Mesenchymal stem cell (in vitro differentiated cells and primary cell): ENCODE data around the gene MOB2.
A peak's percentile ranks its signal among the peaks of the same experiment; 100 is the strongest.

Experiments used
- DNase-seq: peaks from one replicate; pipeline ENCODE4 v3.0.0-alpha.2; 2013
- H2AFZ ChIP-seq: one replicate; pipeline ENCODE4 v1.6.1; 2013; ENCODE audit warnings: low read depth, mild to moderate bottlenecking, control low read depth, inconsistent platforms, low read length, moderate library complexity
- H2AK5ac ChIP-seq: 2 replicates; pipeline ENCODE4 v1.6.1; 2013; ENCODE audit warnings: low read length, moderate library complexity, mild to moderate bottlenecking, inconsistent platforms; ENCODE audit not compliant: severe bottlenecking
- H2BK120ac ChIP-seq: one replicate; pipeline ENCODE4 v1.6.1; 2013; ENCODE audit warnings: low read depth, mild to moderate bottlenecking, inconsistent platforms, low read length, moderate library complexity
- H2BK12ac ChIP-seq, 2 experiments: one replicate each; pipeline ENCODE4 v1.6.1; 2013; ENCODE audit warnings: inconsistent platforms in 2 of 2, low read length in 2 of 2, mild to moderate bottlenecking in 2 of 2, moderate library complexity in 2 of 2, control low read depth in 1 of 2
- H2BK15ac ChIP-seq: one replicate; pipeline ENCODE4 v1.6.1; 2013; ENCODE audit warnings: mild to moderate bottlenecking, low read depth, inconsistent platforms; ENCODE audit not compliant: poor library complexity, severe bottlenecking
- H2BK5ac ChIP-seq: 2 replicates; pipeline ENCODE4 v1.6.1; 2013; ENCODE audit warnings: low read depth, mild to moderate bottlenecking, low read length, control low read depth, inconsistent platforms; ENCODE audit not compliant: poor library complexity, severe bottlenecking
- H3K14ac ChIP-seq, 2 experiments: one replicate each; pipeline ENCODE4 v1.6.1; 2013; ENCODE audit warnings: inconsistent platforms in 2 of 2, low read length in 2 of 2, control low read depth in 1 of 2, mild to moderate bottlenecking in 1 of 2, moderate library complexity in 1 of 2
- H3K18ac ChIP-seq, 2 experiments: one replicate each; pipeline ENCODE4 v1.6.1; 2013; ENCODE audit warnings: inconsistent platforms in 2 of 2, low read length in 2 of 2, control low read depth in 1 of 2, low read depth in 1 of 2, mild to moderate bottlenecking in 1 of 2
- H3K23ac ChIP-seq, 2 experiments: one replicate each; pipeline ENCODE4 v1.6.1; 2013; ENCODE audit warnings: inconsistent platforms in 2 of 2, low read length in 2 of 2, mild to moderate bottlenecking in 2 of 2, moderate library complexity in 2 of 2, control low read depth in 1 of 2
- H3K27ac ChIP-seq: 2 replicates; pipeline ENCODE4 v1.5.1; 2013; ENCODE audit warnings: mild to moderate bottlenecking, moderate library complexity, low read length, control low read depth, inconsistent platforms; ENCODE audit not compliant: poor library complexity, severe bottlenecking
- H3K27me3 ChIP-seq, 2 experiments: 2 replicates each; pipeline versions ENCODE4 v1.6.1 to v1.7.0; 2013; ENCODE audit warnings: low read length in 2 of 2, mild to moderate bottlenecking in 2 of 2, moderate library complexity in 2 of 2, control low read depth in 1 of 2, inconsistent platforms in 1 of 2; ENCODE audit not compliant: control insufficient read depth in 1 of 2, insufficient read depth in 1 of 2
- H3K36me3 ChIP-seq, 2 experiments: 2 replicates each; pipeline versions ENCODE4 v1.6.1 to v1.7.0; 2013; ENCODE audit warnings: low read length in 2 of 2, control low read depth in 1 of 2, inconsistent platforms in 1 of 2, low read depth in 1 of 2, mild to moderate bottlenecking in 1 of 2; ENCODE audit not compliant: insufficient read depth in 2 of 2, control insufficient read depth in 1 of 2
- H3K4ac ChIP-seq, 2 experiments: one replicate each; pipeline ENCODE4 v1.6.1; 2013; ENCODE audit warnings: inconsistent platforms in 2 of 2, low read length in 2 of 2, mild to moderate bottlenecking in 2 of 2, moderate library complexity in 2 of 2, control low read depth in 1 of 2, low read depth in 1 of 2
- H3K4me1 ChIP-seq: 2 replicates; pipeline ENCODE4 v1.6.1; 2013; ENCODE audit warnings: low read depth, low read length, control low read depth; ENCODE audit not compliant: control insufficient read depth, insufficient read depth
- H3K4me2 ChIP-seq: 2 replicates; pipeline ENCODE4 v1.6.1; 2013; ENCODE audit warnings: low read length, mild to moderate bottlenecking, inconsistent platforms; ENCODE audit not compliant: poor library complexity, severe bottlenecking
- H3K4me3 ChIP-seq, 2 experiments: 2 replicates each; pipeline versions ENCODE4 v1.5.1 to v1.7.0; 2013; ENCODE audit warnings: low read length in 2 of 2, mild to moderate bottlenecking in 2 of 2, control low read depth in 1 of 2, low read depth in 1 of 2; ENCODE audit not compliant: insufficient read depth in 1 of 2
- H3K79me1 ChIP-seq: replicated peaks from 2 replicates; pipeline ENCODE4 v1.6.1; 2013; ENCODE audit warnings: mild to moderate bottlenecking, control low read depth, low read length, inconsistent platforms; ENCODE audit not compliant: poor library complexity, severe bottlenecking
- H3K9ac ChIP-seq: 2 replicates; pipeline ENCODE4 v1.7.0; 2013; ENCODE audit warnings: mild to moderate bottlenecking, low read length, moderate library complexity
- H3K9me3 ChIP-seq: 2 replicates; pipeline ENCODE4 v1.7.0; 2013; ENCODE audit warnings: mild to moderate bottlenecking, low read length; ENCODE audit not compliant: control insufficient read depth
- H4K8ac ChIP-seq: one replicate; pipeline ENCODE4 v1.6.1; 2013; ENCODE audit warnings: inconsistent platforms, mild to moderate bottlenecking, low read length, moderate library complexity
- H4K91ac ChIP-seq: one replicate; pipeline ENCODE4 v1.6.1; 2013; ENCODE audit warnings: mild to moderate bottlenecking, low read length, inconsistent platforms
- WGBS: methylation state at CpG from one replicate; pipeline ENCODE4 v1.1.7; 2013; ENCODE audit warnings: mixed read lengths; 5-methylcytosine and 5-hydroxymethylcytosine counted together

The MOB2 gene

GRCh38 chr11:1487851-1488574 is 1.4 kb upstream of the MOB2 start:
- H3K4me1 ChIP-seq, result peaks cover 41% of the 10 kb centered on the region
- peak overlapping the region in 1 of 2 experiments; percentile 41 for H3K14ac ChIP-seq
- no peak overlapping the region for H2BK15ac ChIP-seq
- no peak overlapping the region for H3K4me2 ChIP-seq
- H3K9ac ChIP-seq, result peak overlapping the region; percentile 49
- peaks cover 80% of the 10 kb centered on the region for H3K79me1 ChIP-seq
- H3K4me3 ChIP-seq, result no peak overlapping the region
- H3K4ac ChIP-seq, result no peak overlapping the region
- H4K91ac ChIP-seq, result no peak overlapping the region
- no peaks in the 10 kb centered on the region for H3K9me3 ChIP-seq
- no peak overlapping the region for H2AK5ac ChIP-seq
- H2AFZ ChIP-seq, result no peak overlapping the region
- no peak overlapping the region for H2BK12ac ChIP-seq
- WGBS, result 95% methylated on average over 23 of the region's 23 CpGs
- H2BK120ac ChIP-seq, result no peak overlapping the region
- H3K36me3 ChIP-seq, result peaks cover 0 to 31% of the 10 kb centered on the region in 2 experiments
- H4K8ac ChIP-seq, result no peak overlapping the region
- no peak overlapping the region for H3K23ac ChIP-seq
- no peak overlapping the region for H2BK5ac ChIP-seq
- no peak for DNase-seq
- H3K27me3 ChIP-seq, result no peaks in the 10 kb centered on the region
- no peak overlapping the region for H3K27ac ChIP-seq
- no peak overlapping the region for H3K18ac ChIP-seq

GRCh38 chr11:1487091-1487850 is 692 bp upstream of the MOB2 start:
- Histone ChIP-seq H2BK120ac (no peak overlapping the region), H3K14ac (peak overlapping the region in 1 of 2 experiments; percentile 41), H3K9ac (peak overlapping the region; percentile 49), H3K4me3 (peak overlapping the region in 1 of 2 experiments; percentile 14), H2BK15ac (peak overlapping the region; percentile 6), H3K27me3 (no peaks in the 10 kb centered on the region), H4K8ac (no peak overlapping the region), H4K91ac (no peak overlapping the region), H2AFZ (no peak overlapping the region), H3K4ac (no peak overlapping the region), H3K4me1 (peaks cover 40% of the 10 kb centered on the region), H2BK5ac (no peak overlapping the region), H2AK5ac (no peak overlapping the region), H3K36me3 (peaks cover 0 to 35% of the 10 kb centered on the region in 2 experiments), H3K9me3 (no peaks in the 10 kb centered on the region), H2BK12ac (no peak overlapping the region), H3K27ac (no peak overlapping the region), H3K23ac (no peak overlapping the region), H3K18ac (no peak overlapping the region), H3K79me1 (peaks cover 82% of the 10 kb centered on the region), H3K4me2 (no peak overlapping the region)
- WGBS, result 94% methylated on average over 21 of the region's 21 CpGs
- no peak for DNase-seq

DNA sequence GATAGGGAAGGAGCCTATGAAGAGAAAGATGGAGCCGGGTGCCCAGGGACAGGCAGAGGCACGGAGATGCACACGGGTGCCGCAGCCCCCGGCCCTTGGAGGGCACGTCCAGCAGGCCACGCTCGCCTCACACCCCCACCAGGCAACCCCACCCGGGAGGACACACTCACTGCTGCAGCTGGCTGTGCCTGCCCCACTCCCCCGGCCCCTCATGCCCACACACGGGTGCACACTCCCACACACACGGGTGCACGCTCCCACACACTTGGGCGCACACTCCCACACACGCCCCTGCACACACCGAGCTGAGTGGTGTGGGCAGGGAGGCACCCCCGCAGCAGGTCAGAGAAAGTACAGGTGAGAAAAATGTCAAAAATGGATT is 1.1 kb downstream of the MOB2 start:
- no peaks in the 10 kb centered on the region for H3K9me3 ChIP-seq
- 97% methylated on average over 10 of the region's 17 CpGs for WGBS
- no peak overlapping the region for H2AFZ ChIP-seq
- no peak overlapping the region for H3K4me3 ChIP-seq
- H2BK120ac ChIP-seq, result no peak overlapping the region
- H3K14ac ChIP-seq, result no peak overlapping the region
- no peak overlapping the region for H2BK12ac ChIP-seq
- no peak overlapping the region for H2AK5ac ChIP-seq
- H2BK15ac ChIP-seq, result no peak overlapping the region
- peaks cover 41% of the 10 kb centered on the region for H3K4me1 ChIP-seq
- no peak overlapping the region for H2BK5ac ChIP-seq
- peaks cover 82% of the 10 kb centered on the region for H3K79me1 ChIP-seq
- H3K18ac ChIP-seq, result no peak overlapping the region
- peaks cover 1 to 49% of the 10 kb centered on the region in 2 experiments for H3K36me3 ChIP-seq
- no peaks in the 10 kb centered on the region for H3K27me3 ChIP-seq
- no peak overlapping the region for H3K4me2 ChIP-seq
- no peak overlapping the region for H3K9ac ChIP-seq
- no peak overlapping the region for H3K4ac ChIP-seq
- no peak overlapping the region for H4K91ac ChIP-seq
- no peak overlapping the region for H4K8ac ChIP-seq
- DNase-seq, result no peak
- H3K23ac ChIP-seq, result no peak overlapping the region
- no peak overlapping the region for H3K27ac ChIP-seq

DNA sequence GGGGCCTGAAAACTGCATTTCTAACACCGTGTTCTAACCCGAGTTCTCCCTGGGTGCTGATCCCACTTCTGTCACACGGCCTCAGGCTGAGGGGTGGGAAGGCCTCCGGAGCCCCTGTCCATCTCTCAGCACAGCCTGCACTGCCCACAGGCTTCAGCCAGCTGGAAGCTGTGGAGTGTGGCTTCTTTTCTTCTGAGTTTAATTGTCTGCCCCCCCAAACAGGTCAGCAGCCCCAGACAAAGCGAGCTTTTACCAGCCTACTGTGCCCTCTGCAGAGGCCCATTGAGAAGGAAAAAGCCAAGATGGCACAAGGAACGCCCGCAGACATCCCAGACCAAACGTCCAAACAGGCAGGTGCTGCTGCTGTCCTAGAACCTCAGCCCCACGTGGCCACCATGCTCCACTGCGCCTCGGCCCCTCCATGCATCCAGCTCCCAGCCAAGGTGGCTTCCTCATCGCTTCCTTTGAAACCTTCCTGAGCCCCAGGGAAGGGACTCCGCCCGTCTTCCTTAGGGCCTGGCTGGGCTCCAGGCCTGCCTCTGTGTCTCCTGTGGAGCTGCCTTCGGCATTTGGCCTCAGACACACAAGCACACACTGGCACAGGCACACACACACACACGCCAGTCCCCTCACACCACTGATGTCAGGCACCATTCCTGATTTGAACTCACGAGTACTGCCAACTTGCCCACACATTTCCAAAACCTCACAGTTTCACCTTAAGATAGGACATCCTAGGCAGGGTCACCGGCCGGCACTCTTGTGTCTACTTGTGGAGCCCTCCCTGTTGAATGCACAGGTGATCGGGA is 1.7 kb downstream of the MOB2 start:
- H3K23ac ChIP-seq, result peak overlapping the region in 1 of 2 experiments; percentile 67
- no peak overlapping the region for H3K27ac ChIP-seq
- no peak overlapping the region for H3K4ac ChIP-seq
- no peak overlapping the region for H3K14ac ChIP-seq
- no peak overlapping the region for H3K4me3 ChIP-seq
- H2BK15ac ChIP-seq, result no peak overlapping the region
- no peak for DNase-seq
- no peak overlapping the region for H4K8ac ChIP-seq
- H3K27me3 ChIP-seq, result no peaks in the 10 kb centered on the region
- H3K9ac ChIP-seq, result no peak overlapping the region
- peaks cover 7 to 55% of the 10 kb centered on the region in 2 experiments for H3K36me3 ChIP-seq
- no peak overlapping the region for H2BK5ac ChIP-seq
- no peak overlapping the region for H2BK12ac ChIP-seq
- H3K4me2 ChIP-seq, result no peak overlapping the region
- H2BK120ac ChIP-seq, result no peak overlapping the region
- no peak overlapping the region for H3K18ac ChIP-seq
- H3K9me3 ChIP-seq, result no peaks in the 10 kb centered on the region
- no peak overlapping the region for H4K91ac ChIP-seq
- no peak overlapping the region for H2AFZ ChIP-seq
- H3K79me1 ChIP-seq, result peaks cover 82% of the 10 kb centered on the region
- peaks cover 41% of the 10 kb centered on the region for H3K4me1 ChIP-seq
- no peak overlapping the region for H2AK5ac ChIP-seq
- 92% methylated on average over 20 of the region's 20 CpGs for WGBS
